H4 (cell line): ENCODE data around the gene TMPRSS13. TPM values are rescaled to one million over a fixed set of nuclear protein-coding genes. Genes with fewer than 3 reads are reported as not detected.

ENCODE experiments used
- DNase-seq: peaks from one replicate; pipeline ENCODE4 v3.0.0-alpha.2; 2015; ENCODE audit warnings: low spot score
- total RNA-seq: library from RNA; depleted of rRNA; stranded (reverse); fragments of >200 nt; shearing (Covaris generic); gene quantifications from 2 replicates; pipeline ENCODE4 v1.2.3, GENCODE V29; 2014

Gene TMPRSS13
- total RNA-seq, 1 experiment from 2014 or later, result 0.33 TPM

- DNase-seq, result no peak
These were observed 36.6 kb downstream of the TMPRSS13 start for GRCh38 chr11:117892651-117893050.

GRCh38 chr11:117891362-117891761, 37.8 kb downstream of the TMPRSS13 start:
- no peak for DNase-seq

GRCh38 chr11:117888139-117888566, 41.0 kb downstream of the TMPRSS13 start:
- DNase-seq, result no peak

DNA sequence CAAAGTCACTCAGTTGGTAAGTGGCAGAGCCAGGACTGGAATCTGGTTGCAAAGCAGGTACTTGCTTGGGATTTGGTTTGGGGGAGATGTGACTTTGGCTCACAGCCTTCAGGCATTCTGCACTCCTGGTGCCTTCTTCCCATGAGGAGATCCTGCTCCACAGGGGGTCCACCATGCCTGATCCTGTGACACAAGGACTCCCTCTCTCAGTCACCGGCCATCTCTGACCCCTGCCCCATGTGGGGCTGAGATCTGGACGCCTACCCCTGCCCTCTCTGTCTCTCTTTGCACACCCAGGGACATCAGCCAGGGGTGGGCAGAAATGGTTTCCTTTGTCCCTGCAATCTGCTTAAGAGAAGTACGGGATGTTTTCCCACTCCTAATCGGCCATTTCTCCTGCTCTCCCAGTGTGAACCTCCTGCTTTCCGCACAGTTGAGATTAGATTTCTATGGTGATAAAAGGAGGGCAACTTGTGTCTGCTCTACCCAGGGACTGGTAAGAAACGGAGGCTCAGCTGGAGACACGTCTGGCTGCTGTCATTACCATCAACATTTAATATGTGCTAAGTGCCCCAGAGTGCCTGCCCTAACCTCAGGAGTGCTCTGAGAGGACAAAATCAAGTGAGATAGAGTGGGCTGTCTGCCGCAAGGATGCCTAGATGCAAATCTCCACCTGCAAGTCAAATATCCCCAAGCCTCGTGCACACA, 41.6 kb downstream of the TMPRSS13 start:
- no peak for DNase-seq

DNA sequence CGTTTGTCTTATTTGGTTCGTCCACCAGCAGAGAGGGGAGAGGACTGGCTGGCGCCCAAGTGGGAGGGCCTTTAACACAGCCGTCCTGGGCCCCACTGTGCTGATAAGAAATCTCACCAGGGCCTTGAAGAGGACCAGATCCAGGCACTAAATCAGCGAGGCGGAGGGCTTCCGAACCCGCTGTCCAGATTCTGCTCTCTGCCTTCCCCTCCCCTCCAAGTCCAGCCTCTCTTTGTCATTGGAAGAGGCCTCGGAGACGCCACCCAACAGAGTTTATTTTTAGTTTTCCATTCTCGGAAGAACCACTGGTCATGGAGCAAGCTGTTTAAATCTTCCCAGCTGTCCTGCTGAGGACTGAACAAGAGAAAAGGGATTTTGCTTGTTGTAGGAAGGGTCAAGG, 43.4 kb downstream of the TMPRSS13 start:
- DNase-seq, result no peak

- DNase-seq, result no peak
These were observed 44.2 kb downstream of the TMPRSS13 start for GRCh38 chr11:117884994-117885393.

DNA sequence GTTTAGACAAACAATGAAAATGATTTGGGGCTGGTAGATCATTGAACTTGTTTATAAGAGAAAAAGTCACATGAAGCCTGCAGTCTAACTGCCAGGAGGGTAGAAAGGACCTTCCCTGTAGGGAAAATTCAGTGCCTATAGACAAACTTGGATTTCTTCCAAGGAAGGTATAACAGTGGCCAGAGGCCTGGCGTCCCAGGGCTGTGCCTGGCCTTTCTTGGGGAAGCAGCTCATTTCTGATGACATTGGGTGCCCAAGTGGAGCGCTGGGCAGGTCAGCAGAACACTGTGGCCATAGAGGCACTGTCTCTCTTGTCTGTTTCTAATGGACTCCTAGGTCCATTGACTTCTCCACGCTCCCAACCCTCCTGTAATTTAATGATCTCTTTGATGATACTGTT, 46.1 kb downstream of the TMPRSS13 start:
- DNase-seq, result no peak

- no peak for DNase-seq
These were observed 46.8 kb downstream of the TMPRSS13 start for GRCh38 chr11:117882311-117882905.

- no peak for DNase-seq
These were observed 48.0 kb downstream of the TMPRSS13 start for GRCh38 chr11:117881217-117881616.

- no peak for DNase-seq
These were observed 49.4 kb downstream of the TMPRSS13 start for GRCh38 chr11:117879516-117880480.

DNA sequence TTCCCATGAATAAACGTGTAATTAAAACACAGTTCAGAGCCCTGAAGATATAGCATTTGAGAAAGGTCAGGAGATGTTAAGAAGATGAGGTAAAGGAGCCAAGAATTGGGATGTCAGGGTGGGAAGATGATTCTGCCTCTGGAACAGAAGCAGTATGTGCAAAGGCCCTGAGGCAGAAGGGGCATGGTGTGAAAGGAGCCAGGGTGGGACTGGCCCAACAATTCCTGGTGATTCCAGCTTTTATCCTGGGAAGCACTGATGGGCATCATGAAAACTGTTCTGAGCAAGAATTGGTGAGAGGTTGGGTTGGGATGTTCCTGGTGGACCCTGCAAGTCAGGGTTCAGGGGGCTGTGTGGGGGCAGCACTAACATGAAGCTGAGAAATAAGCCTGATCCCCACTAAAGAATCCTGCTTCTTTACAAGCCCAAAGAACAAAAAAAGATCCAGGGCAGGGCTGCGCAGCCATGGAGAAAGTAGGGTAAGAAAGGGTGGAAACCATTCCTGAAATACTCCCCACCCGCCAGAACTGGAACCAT, 50.2 kb downstream of the TMPRSS13 start:
- DNase-seq, result no peak

DNA sequence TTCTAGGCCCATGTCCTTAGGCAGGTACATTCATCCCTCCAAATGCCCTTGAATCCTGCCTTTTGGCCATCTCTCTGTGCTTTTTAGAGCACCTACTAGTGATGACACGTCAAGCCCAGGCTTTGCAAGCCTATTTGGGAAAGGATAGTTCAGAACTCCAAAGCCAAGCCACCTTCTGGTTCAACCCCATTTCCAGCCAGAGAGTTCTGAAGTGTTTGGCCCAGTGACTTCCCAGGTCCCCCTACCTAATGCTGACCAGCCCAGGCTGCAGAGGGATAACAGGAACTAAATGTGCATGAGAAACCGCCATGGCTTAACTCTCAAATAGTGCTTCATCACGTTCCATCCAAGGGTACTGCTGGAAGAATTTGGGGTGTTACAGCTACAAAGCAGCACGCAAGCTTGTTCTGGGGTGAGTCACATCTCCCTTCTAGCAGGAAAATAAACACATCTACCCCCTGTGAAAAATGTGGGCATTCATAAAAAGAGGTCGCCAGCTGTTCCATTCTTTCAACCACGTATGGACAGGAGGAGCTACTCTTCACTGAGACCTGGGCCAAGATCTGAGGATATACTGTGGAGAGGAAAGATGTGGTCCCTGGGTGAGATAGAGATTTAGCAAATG, 50.8 kb downstream of the TMPRSS13 start:
- DNase-seq, result no peak

DNA sequence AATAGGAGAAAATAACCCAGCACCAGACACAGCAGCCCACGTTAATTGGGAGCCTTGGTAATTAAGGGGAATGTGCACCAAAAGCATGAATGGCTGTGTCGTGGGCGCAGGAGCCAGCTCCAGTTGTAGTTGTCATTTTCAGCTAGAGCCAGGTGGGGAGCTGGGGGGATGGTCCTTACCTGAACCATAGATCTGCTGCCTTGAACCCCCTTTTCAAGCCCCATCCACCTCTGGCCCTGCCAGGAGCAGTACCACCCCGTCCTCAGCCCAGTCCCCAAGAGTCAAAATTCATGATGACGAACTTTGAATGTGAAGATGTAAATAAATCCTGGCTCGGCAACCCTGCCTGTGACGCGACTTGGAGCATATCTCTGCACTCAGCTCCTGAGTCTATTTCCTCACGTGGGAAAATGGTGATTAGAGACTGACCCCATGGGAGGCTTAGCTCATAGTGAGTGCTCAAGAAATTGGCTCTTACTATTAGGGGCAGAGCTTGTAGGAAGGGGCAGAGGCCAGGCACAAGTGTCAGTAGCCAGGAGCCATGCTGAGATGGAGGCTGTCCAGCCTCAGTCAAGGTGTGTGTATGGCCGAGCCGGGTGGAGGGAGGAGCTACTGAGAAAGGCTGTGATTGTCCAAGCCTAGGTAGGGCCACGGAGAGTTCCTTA, 52.0 kb downstream of the TMPRSS13 start:
- no peak for DNase-seq

GRCh38 chr11:117876341-117877119, 52.7 kb downstream of the TMPRSS13 start, which contains the start of gene FXYD6:
TSS of gene FXYD6 (minus strand) at chr11:117876658. CDS start at chr11:117842776, 33,882 bp downstream.
- DNase-seq, result no peak

DNA sequence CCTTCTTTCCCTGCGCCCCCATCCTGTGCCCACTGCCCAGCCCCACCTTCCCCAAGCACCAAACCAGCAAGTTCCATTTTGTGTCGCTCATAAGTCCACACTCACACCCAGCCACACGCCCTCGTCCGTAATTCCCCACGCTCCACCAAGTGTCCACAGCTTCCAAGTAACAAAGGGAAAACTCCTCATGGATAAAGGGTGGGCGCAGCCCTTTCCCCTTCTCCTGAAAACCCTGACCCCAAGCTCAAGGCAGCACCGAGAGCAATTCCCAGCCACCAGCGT, 53.2 kb downstream of the TMPRSS13 start:
- DNase-seq, result no peak

DNA sequence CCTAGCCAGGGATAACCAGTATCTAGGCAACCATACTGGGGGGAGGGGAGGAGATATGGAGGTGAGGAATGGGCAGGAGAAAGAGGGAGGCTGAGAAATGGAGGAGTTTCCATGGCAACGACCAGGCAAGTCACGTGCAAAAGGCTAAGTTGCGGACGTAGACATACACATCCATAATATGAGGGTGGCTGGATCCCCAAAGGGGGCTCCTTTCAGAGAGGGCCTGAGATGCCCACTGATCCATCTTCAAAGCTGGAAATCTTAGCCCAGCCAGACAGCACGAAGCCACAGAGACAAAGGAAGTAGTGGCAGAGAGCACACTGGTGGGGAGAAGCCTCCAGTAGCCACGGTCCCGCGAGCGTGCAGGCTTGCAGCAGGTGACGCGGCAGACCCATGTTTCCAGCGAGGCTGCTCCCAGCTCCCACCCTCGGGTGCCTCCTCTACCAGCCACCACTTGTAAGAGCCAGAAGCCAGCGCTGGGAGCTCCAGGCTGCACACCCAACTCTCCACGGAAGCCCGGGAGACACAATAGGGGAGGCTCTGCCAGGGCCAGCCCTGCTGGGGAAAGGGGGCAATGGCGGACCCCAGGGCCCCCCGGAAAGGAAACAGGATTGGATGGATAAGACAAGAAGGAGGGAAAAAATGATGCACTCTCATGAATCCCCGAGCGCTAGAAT, 53.7 kb downstream of the TMPRSS13 start:
- no peak for DNase-seq

- no peak for DNase-seq
These were observed 54.3 kb downstream of the TMPRSS13 start for GRCh38 chr11:117874910-117875381.

- DNase-seq, result no peak
These were observed 54.8 kb downstream of the TMPRSS13 start for GRCh38 chr11:117874253-117874909.

DNA sequence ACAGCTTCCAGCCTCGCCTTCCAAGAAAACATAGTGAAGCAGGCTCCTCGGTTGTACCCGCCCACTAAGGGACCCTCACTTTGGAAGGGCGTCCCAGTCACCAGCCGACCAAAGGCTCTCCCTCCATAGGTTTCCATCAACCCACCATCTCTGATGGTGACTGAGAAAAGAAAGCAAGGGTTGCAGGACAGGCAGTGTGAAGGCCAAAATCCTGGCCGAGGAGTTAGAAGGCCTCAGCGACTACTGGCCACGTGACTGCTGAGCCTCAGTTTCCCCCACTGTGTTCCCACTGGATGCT, 55.4 kb downstream of the TMPRSS13 start:
- no peak for DNase-seq
